ENCODE measurements around the gene PGM5. TPM values are rescaled to one million over a fixed set of nuclear protein-coding genes. Genes with fewer than 3 reads are reported as not detected.

Gene PGM5
- total RNA-seq (2022; extraction: Qiagen RNA extraction; ENCODE audit: low read depth), result not detected in 5 replicates

GRCh38 chr9:68356380-68357118 is at the start of gene PGM5:
PGM5 (plus strand) TSS chr9:68356611; CDS start chr9:68357128, 517 bp downstream.

DNA sequence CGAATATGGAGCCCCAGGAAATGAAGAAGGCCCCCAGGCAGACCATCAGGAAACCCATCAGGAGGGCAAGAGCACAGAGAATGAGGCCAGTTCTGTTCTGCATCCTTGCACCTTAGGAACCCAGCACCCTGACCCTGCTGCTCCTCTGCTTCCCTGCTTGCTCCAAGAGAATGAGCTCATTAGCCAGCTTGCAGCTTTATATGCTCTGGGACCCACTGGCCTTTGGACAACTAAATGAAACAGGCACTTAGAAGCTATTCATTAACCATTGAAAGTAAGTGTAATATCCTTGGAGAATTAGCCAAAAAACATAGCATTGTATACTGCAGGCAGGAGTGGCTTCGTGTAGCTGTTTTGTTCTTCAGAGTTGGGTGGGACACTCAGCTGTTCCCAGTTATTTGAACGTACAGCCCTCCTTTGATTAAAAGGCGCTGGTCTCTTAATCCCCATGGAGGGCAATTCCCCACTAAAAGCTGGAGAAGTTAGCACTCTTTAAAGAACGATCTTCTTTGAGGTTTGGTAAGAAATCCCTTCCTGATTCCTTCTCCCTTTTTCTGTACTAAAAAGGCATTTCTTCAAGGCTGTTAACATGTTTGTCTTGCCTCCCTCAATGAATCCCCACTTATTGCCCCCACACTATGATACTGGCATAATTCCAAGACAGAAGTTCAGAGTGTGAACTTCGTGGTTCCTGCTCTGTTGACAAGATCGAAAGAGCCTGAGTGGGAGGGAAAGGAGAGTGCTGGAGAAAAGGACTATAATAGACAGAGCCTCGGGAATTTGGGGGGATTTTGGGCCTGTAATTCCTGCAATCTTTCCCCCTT is 184.5 kb downstream of the PGM5 start, which contains the start of gene TMEM252:
Gene TMEM252, minus strand, starts transcription at position 172 of the 824 bp plus-strand sequence. Its CDS starts 69 bp downstream, at position 103.

Other genes with a start within 250 kb of the PGM5 start
- gene ZNG1C, start 114.6 kb upstream of the PGM5 start, total RNA-seq (2022; extraction: Qiagen RNA extraction; ENCODE audit: low read depth), result 57.8 to 88.1 TPM (median 71.0 TPM) in 5 replicates
- gene FOXD4L3, start 53.7 kb upstream of the PGM5 start, total RNA-seq (2022; extraction: Qiagen RNA extraction; ENCODE audit: low read depth), result 0.11 to 0.12 TPM in 2 of 5 replicates, not detected in the others
- not detected in 5 replicates for gene TMEM252, start 184.3 kb downstream of the PGM5 start, total RNA-seq (2022; extraction: Qiagen RNA extraction; ENCODE audit: low read depth)

All from A549 treated with GW870086 at 1 μM for 4 hours (cell line).